Panc1 (cell line): Measurements from ENCODE around the gene NNT. TPM values are rescaled to one million over a fixed set of nuclear protein-coding genes. Genes with fewer than 3 reads are reported as not detected.

Experiments
- ATAC-seq: fragments of 200-7000 bp; cut with Tn5 transposase; 2 replicates; pipeline ENCODE4 v1.9.1; 2020; ENCODE audit warnings: mild to moderate bottlenecking, moderate library complexity
- BruUV-seq: library from RNA; stranded (reverse); fragments of 400-500 nt; replicated peaks from 2 replicates; lab custom pipeline; 2021; lab: Mats Ljungman, UMichigan
- CTCF ChIA-PET: fragments of 300-600 bp; sonication (Branson Sonifier 250); formaldehyde crosslinking; loops from one replicate; lab custom pipeline; 2022; ENCODE audit warnings: antibody characterized with exemption; lab: Charles Lee
- POLR2A ChIA-PET: fragments of 300-600 bp; sonication (Branson Sonifier 250); formaldehyde crosslinking; loops from one replicate; lab custom pipeline; 2022; ENCODE audit warnings: antibody characterized with exemption; lab: Charles Lee
- DNase-seq: peaks from one replicate; pipeline ENCODE4 v3.0.0-alpha.2; 2010; ENCODE audit warnings: low read depth, low spot score
- H3K27ac ChIP-seq: 2 replicates; pipeline ENCODE4 v1.5.1; 2011; ENCODE audit warnings: mild to moderate bottlenecking, low read length, inconsistent platforms
- H3K27me3 ChIP-seq: fragments of 200-500 bp; sonication (Bioruptor generic); 2 replicates; pipeline ENCODE4 v1.6.0; 2014; ENCODE audit warnings: low read length, inconsistent platforms; ENCODE audit not compliant: control insufficient read depth, insufficient read depth
- H3K36me3 ChIP-seq: fragments of 200-500 bp; sonication (Bioruptor generic); 2 replicates; pipeline ENCODE4 v1.5.1; 2014; ENCODE audit warnings: inconsistent platforms, mild to moderate bottlenecking, low read length, moderate library complexity; ENCODE audit not compliant: control insufficient read depth, insufficient read depth
- H3K4me1 ChIP-seq: 2 replicates; pipeline ENCODE4 v1.5.1; 2011; ENCODE audit warnings: inconsistent platforms, mild to moderate bottlenecking, low read length, moderate library complexity; ENCODE audit not compliant: control insufficient read depth, insufficient read depth
- H3K4me3 ChIP-seq, 2 experiments: 2 replicates each; pipeline ENCODE4 v1.5.1; 2011 to 2012; ENCODE audit warnings: low read depth in 2 of 2, low read length in 2 of 2, mild to moderate bottlenecking in 2 of 2, inconsistent platforms in 1 of 2, moderate library complexity in 1 of 2
- H3K9me3 ChIP-seq: fragments of 200-500 bp; sonication (Bioruptor generic); 2 replicates; pipeline ENCODE4 v1.5.1; 2014; ENCODE audit warnings: low read depth, mild to moderate bottlenecking, inconsistent platforms, low read length, moderate library complexity; ENCODE audit not compliant: control insufficient read depth, insufficient read depth
- CTCF ChIP-seq: fragments of 450-650 bp; IDR thresholded peaks from 2 replicates; pipeline ENCODE4 v1.5.1; 2017; ENCODE audit warnings: mild to moderate bottlenecking
- POLR2AphosphoS5 ChIP-seq: IDR thresholded peaks from 2 replicates; pipeline ENCODE4 v1.6.1; 2012; ENCODE audit warnings: mild to moderate bottlenecking, low read depth, low read length, moderate library complexity
- REST ChIP-seq, 2 experiments: IDR thresholded peaks; 2 replicates each; pipeline ENCODE4 v1.6.1; 2011 to 2012; ENCODE audit warnings: low read depth in 2 of 2, control low read depth in 1 of 2, low read length in 1 of 2, mild to moderate bottlenecking in 1 of 2, moderate library complexity in 1 of 2; ENCODE audit not compliant: insufficient read depth in 1 of 2
- SIN3A ChIP-seq: IDR thresholded peaks from 2 replicates; pipeline ENCODE4 v1.6.1; 2012; ENCODE audit warnings: low read depth, mild to moderate bottlenecking, low read length, moderate library complexity, borderline replicate concordance; ENCODE audit not compliant: insufficient read depth
- TCF7L2 ChIP-seq: IDR thresholded peaks from 2 replicates; pipeline ENCODE4 v1.6.1; 2011; ENCODE audit warnings: mild to moderate bottlenecking, low read depth, low read length, inconsistent platforms
- in situ Hi-C: cut with HindIII; loops from 2 replicates; pipeline ENCODE4 v1.10.0; 2016; ENCODE audit warnings: low sequenced_read_pairs, low pct_unique_long_range_greater_than_20kb
- intact Hi-C: fragments of 100-400 bp; cut with micrococcal nuclease; formaldehyde crosslinking; loops from one replicate; pipeline ENCODE4 v1.10.0; 2022; ENCODE audit not compliant: unreplicated experiment
- total RNA-seq: library from RNA; stranded (reverse); gene quantifications from one replicate; pipeline ENCODE4 v1.2.1, GENCODE V29; 2021; ENCODE audit not compliant: unreplicated experiment

The NNT gene
- total RNA-seq, 1 experiment from 2014 or later, result 78.7 TPM

DNA sequence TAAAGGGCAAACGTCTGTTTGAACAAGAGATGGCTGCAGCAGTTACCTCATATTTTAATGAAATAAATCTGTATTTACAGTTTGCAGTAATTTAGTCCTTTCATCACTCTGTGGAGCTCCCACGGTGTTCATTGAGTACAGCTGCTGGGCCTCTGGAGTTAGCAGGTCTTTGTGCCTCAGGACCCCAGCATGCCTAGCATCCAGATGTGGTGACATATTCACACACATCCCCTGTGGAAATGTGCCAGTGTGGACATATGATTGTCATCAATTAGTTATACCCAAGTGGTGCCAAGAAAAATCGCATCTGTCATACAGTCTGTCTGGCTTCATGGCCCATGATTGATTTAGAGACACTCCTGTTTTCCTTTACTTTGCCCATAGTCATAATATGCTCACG is 77.3 kb downstream of the NNT start:
- Histone ChIP-seq H3K36me3 (no peaks in the 10 kb centered on the region; the same call in none of the 2 replicates), H3K4me3 (no peak overlapping the region), H3K9me3 (no peaks in the 10 kb centered on the region), H3K27ac (no peak overlapping the region), H3K27me3 (no peaks in the 10 kb centered on the region), H3K4me1 (no peaks in the 10 kb centered on the region)
- no peak for DNase-seq
- TF ChIP-seq REST (IDR thresholded peaks at IDR 0.05; ENCODE audit: insufficient read depth in 1 of 2, low read depth in 2 of 2, low read length in 1 of 2) (no peak), TCF7L2 (no peak), SIN3A (no peak), POLR2AphosphoS5 (no peak), CTCF (no peak)
- no TSS peak for BruUV-seq
- CTCF ChIA-PET, result no interaction called here
- no peak for ATAC-seq
- intact Hi-C loops, result no loop called here
- POLR2A ChIA-PET, result no interaction called here
- in situ Hi-C loops, result no loop called here

DNA sequence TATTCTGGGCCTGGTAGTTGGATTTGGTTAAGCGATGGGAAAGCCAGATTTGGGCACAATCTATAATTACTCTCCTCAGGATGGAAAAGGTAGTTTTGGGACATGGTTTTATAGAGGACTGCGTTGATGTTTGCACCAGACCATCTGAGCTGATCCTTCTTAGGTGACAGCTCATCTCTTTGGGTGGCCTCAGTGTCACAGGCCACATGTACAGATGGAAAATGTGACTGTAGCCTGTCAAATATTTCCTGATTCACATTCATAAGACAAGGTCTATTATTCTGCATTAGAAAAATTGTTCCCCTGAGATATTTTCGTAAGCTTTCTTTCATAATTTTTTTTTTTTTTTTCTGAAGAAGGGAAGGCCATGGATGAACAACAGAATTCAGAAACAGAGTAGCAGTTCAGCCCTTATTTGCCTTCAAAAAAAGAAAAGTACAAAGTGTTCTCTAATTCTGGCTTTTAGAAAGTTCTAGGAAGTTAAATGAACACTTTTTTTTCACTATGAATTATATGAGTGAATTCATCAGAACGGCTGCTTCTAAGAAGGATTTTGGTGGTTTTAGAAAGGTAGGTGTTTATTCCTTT is 81.0 kb downstream of the NNT start:
- H3K9me3 ChIP-seq, result no peaks in the 10 kb centered on the region
- no peak for TF ChIP-seq SIN3A
- TF ChIP-seq CTCF, result no peak
- TF ChIP-seq POLR2AphosphoS5, result no peak
- TF ChIP-seq REST (IDR thresholded peaks at IDR 0.05; ENCODE audit: insufficient read depth in 1 of 2, low read depth in 2 of 2, low read length in 1 of 2), result no peak
- no peak for TF ChIP-seq TCF7L2
- no TSS peak for BruUV-seq
- ChIA-PET CTCF (no interaction called here), POLR2A (interaction anchor here (0.5 to 0.7 kb wide), 2 partner anchors 15 to 551 kb away, joined by 3 to 16 read pairs; no protein-coding TSS in a partner anchor)
- no peaks in the 10 kb centered on the region; the same call in none of the 2 replicates for H3K36me3 ChIP-seq
- no peak for DNase-seq
- no peak overlapping the region for H3K4me3 ChIP-seq
- H3K4me1 ChIP-seq, result no peaks in the 10 kb centered on the region
- H3K27ac ChIP-seq, result no peak overlapping the region
- intact Hi-C loops, result no loop called here
- ATAC-seq, result no peak
- no peaks in the 10 kb centered on the region for H3K27me3 ChIP-seq
- in situ Hi-C loops, result no loop called here
